HCT116 (cell line): ENCODE measurements around the gene CRADD. TPM values are rescaled to one million over a fixed set of nuclear protein-coding genes. Genes with fewer than 3 reads are reported as not detected.

Experiments
- ATAC-seq: fragments of 200-7000 bp; cut with Tn5 transposase; 2 replicates; pipeline ENCODE4 v1.9.1; 2020; ENCODE audit warnings: mild to moderate bottlenecking, moderate library complexity
- BruUV-seq: library from RNA; stranded (reverse); fragments of 400-500 nt; replicated peaks from 2 replicates; lab custom pipeline; 2021; lab: Mats Ljungman, UMichigan
- CTCF ChIA-PET: fragments of 300-600 bp; sonication (Branson Sonifier 250); formaldehyde crosslinking; loops from one replicate; lab custom pipeline; 2021; ENCODE audit warnings: antibody characterized with exemption; lab: Charles Lee
- POLR2A ChIA-PET: fragments of 300-600, 350-600 bp; sonication (Branson Sonifier 250); formaldehyde crosslinking; loops from one replicate; lab custom pipeline; 2021; ENCODE audit warnings: antibody characterized with exemption; lab: Charles Lee
- RAD21 ChIA-PET, 2 experiments: fragments of 300-600 bp; sonication (Branson Sonifier 250); formaldehyde crosslinking; loops; one replicate each; lab custom pipeline; 2023; ENCODE audit warnings: low total read pairs in 2 of 2; ENCODE audit not compliant: uncharacterized antibody in 2 of 2, unreplicated experiment in 2 of 2, low non-redundant PET in 1 of 2; lab: Charles Lee
- DNase-seq: peaks from one replicate; pipeline ENCODE4 v3.0.0-alpha.2; 2010; ENCODE audit warnings: low read depth, low spot score
- H2AFZ ChIP-seq: fragments of 200-600 bp; shearing (Covaris generic), sonication (generic); 2 replicates; pipeline ENCODE4 v1.6.1; 2017; ENCODE audit warnings: low read depth, mixed run types, mixed read lengths, antibody characterized with exemption, low read length; ENCODE audit not compliant: poor library complexity, severe bottlenecking
- H3K27ac ChIP-seq: 2 replicates; pipeline ENCODE4 v1.5.1; 2012; ENCODE audit warnings: low read depth, low read length
- H3K27me3 ChIP-seq: fragments of 200-600 bp; sonication (generic); 2 replicates; pipeline ENCODE4 v1.6.1; 2016; ENCODE audit warnings: mixed run types, low read length, mixed read lengths; ENCODE audit not compliant: insufficient read depth
- H3K36me3 ChIP-seq, 2 experiments: fragments of 200-500 bp in 1 of 2; fragments of 200-600 bp in 1 of 2; sonication (Bioruptor generic) in 1 of 2; sonication (generic) in 1 of 2; 2 replicates each; pipeline versions ENCODE4 v1.5.1 to v1.6.1; 2014 to 2016; ENCODE audit warnings: low read length in 2 of 2, inconsistent platforms in 1 of 2, mixed read lengths in 1 of 2, mixed run types in 1 of 2; ENCODE audit not compliant: insufficient read depth in 2 of 2, control insufficient read depth in 1 of 2
- H3K4me1 ChIP-seq, 2 experiments: fragments of 200-600 bp in 1 of 2; sonication (generic) in 1 of 2; 2 replicates each; pipeline versions ENCODE4 v1.5.1 to v1.6.1; 2012 to 2017; ENCODE audit warnings: low read length in 2 of 2, inconsistent platforms in 1 of 2, mild to moderate bottlenecking in 1 of 2, mixed read lengths in 1 of 2, mixed run types in 1 of 2, moderate library complexity in 1 of 2; ENCODE audit not compliant: insufficient read depth in 2 of 2, control insufficient read depth in 1 of 2
- H3K4me2 ChIP-seq: fragments of 200-600 bp; sonication (generic); 2 replicates; pipeline ENCODE4 v1.6.1; 2017; ENCODE audit warnings: mixed run types, low read length, mixed read lengths
- H3K4me3 ChIP-seq, 2 experiments: fragments of 200-600 bp in 1 of 2; sonication (generic) in 1 of 2; replicated peaks in 1 of 2; 2 replicates each; pipeline ENCODE4 v1.5.1; 2011 to 2016; ENCODE audit warnings: low read length in 2 of 2, control low read depth in 1 of 2, low read depth in 1 of 2, mild to moderate bottlenecking in 1 of 2, mixed read lengths in 1 of 2, mixed run types in 1 of 2
- H3K79me2 ChIP-seq: fragments of 200-600 bp; sonication (generic); 2 replicates; pipeline ENCODE4 v1.6.1; 2017; ENCODE audit warnings: mild to moderate bottlenecking, mixed run types, low read length, moderate library complexity, mixed read lengths; ENCODE audit not compliant: insufficient read depth
- H3K9ac ChIP-seq: fragments of 200-600 bp; sonication (generic); 2 replicates; pipeline ENCODE4 v1.6.1; 2016; ENCODE audit warnings: low read length, mixed read lengths
- H3K9me2 ChIP-seq: fragments of 200-600 bp; sonication (generic), shearing (Covaris generic); 2 replicates; pipeline ENCODE4 v1.6.1; 2017; ENCODE audit warnings: mixed run types, mild to moderate bottlenecking, moderate library complexity; ENCODE audit not compliant: insufficient read depth
- H3K9me3 ChIP-seq, 2 experiments: fragments of 200-500 bp in 1 of 2; fragments of 200-600 bp in 1 of 2; sonication (Bioruptor generic) in 1 of 2; sonication (generic) in 1 of 2; 2 replicates each; pipeline ENCODE4 v1.6.1; 2014 to 2017; ENCODE audit warnings: low read length in 2 of 2, mixed read lengths in 2 of 2, inconsistent platforms in 1 of 2, low read depth in 1 of 2, mild to moderate bottlenecking in 1 of 2, mixed run types in 1 of 2, moderate library complexity in 1 of 2; ENCODE audit not compliant: control insufficient read depth in 1 of 2, insufficient read depth in 1 of 2
- H4K20me1 ChIP-seq: fragments of 200-600 bp; sonication (generic), shearing (Covaris generic); 2 replicates; pipeline ENCODE4 v1.6.1; 2017; ENCODE audit warnings: mixed run types, mild to moderate bottlenecking, moderate library complexity; ENCODE audit not compliant: insufficient read depth
- CBX3 ChIP-seq: IDR thresholded peaks from 2 replicates; pipeline ENCODE4 v1.6.1; 2012; ENCODE audit warnings: low read depth
- CTCF ChIP-seq, 3 experiments: fragments of 200-600 bp in 1 of 3; sonication (generic) in 1 of 3; IDR thresholded peaks in 2 of 3; conservative IDR thresholded peaks in 1 of 3; 2 replicates each; pipeline ENCODE4 v1.5.1; 2012 to 2017; ENCODE audit warnings: low read depth in 2 of 3, low read length in 2 of 3, antibody characterized with exemption in 1 of 3, borderline replicate concordance in 1 of 3, control low read depth in 1 of 3, mild to moderate bottlenecking in 1 of 3, mixed read lengths in 1 of 3, mixed run types in 1 of 3, moderate library complexity in 1 of 3; ENCODE audit not compliant: insufficient read depth in 1 of 3
- EZH2phosphoT487 ChIP-seq: fragments of 200-600 bp; IDR thresholded peaks from 2 replicates; pipeline ENCODE4 v1.6.1; 2018; ENCODE audit warnings: antibody characterized with exemption, borderline replicate concordance
- MAX ChIP-seq: IDR thresholded peaks from 2 replicates; pipeline ENCODE4 v1.6.1; 2012
- POLR2AphosphoS5 ChIP-seq: IDR thresholded peaks from 2 replicates; pipeline ENCODE4 v1.6.1; 2011; ENCODE audit warnings: mild to moderate bottlenecking, low read depth, low read length, moderate library complexity
- RAD21 ChIP-seq: IDR thresholded peaks from 2 replicates; pipeline ENCODE4 v1.6.1; 2012; ENCODE audit warnings: low read depth, mild to moderate bottlenecking
- REST ChIP-seq: IDR thresholded peaks from 2 replicates; pipeline ENCODE4 v1.6.1; 2012; ENCODE audit warnings: low read depth
- SP1 ChIP-seq: IDR thresholded peaks from 2 replicates; pipeline ENCODE4 v1.6.1; 2012; ENCODE audit warnings: low read depth
- ZBTB33 ChIP-seq: IDR thresholded peaks from 2 replicates; pipeline ENCODE4 v1.6.1; 2011; ENCODE audit warnings: mild to moderate bottlenecking, low read length, moderate library complexity; ENCODE audit not compliant: insufficient replicate concordance; ENCODE audit errors: extremely low read depth
- ZNF274 ChIP-seq: fragments of 200-500 bp; sonication (Bioruptor generic); IDR thresholded peaks from 2 replicates; pipeline ENCODE4 v1.6.1; 2014; ENCODE audit warnings: mild to moderate bottlenecking, low read depth, low read length, inconsistent platforms
- intact Hi-C: fragments of 100-400 bp; cut with micrococcal nuclease; formaldehyde crosslinking; loops from 2 replicates; pipeline ENCODE4 v1.10.0; 2022
- total RNA-seq: library from RNA; stranded (reverse); gene quantifications from one replicate; pipeline ENCODE4 v1.2.1, GENCODE V29; 2021; ENCODE audit not compliant: unreplicated experiment

CRADD gene
- total RNA-seq, 1 experiment from 2014 or later: 12.2 TPM

- Histone ChIP-seq H3K4me2 (no peak overlapping the region), H3K36me3 (no peaks in the 10 kb centered on the region), H3K4me3 (no peak overlapping the region), H3K79me2 (no peaks in the 10 kb centered on the region), H3K9ac (no peak overlapping the region), H3K9me3 (no peaks in the 10 kb centered on the region), H3K27ac (no peak overlapping the region), H4K20me1 (no peaks in the 10 kb centered on the region), H2AFZ (no peak overlapping the region), H3K27me3 (no peaks in the 10 kb centered on the region), H3K9me2 (no peaks in the 10 kb centered on the region), H3K4me1 (no peaks in the 10 kb centered on the region)
- no peak for DNase-seq
- no TSS peak for BruUV-seq
- POLR2A ChIA-PET: no interaction called here
- intact Hi-C loops: no loop called here
- ATAC-seq: no peak
- CTCF ChIA-PET: no interaction called here
- RAD21 ChIA-PET: no interaction called here
- no peak for TF ChIP-seq RAD21
- no peak for TF ChIP-seq MAX
- TF ChIP-seq EZH2phosphoT487: no peak
- TF ChIP-seq ZBTB33: no peak
- no peak for TF ChIP-seq CTCF (IDR thresholded peaks at IDR 0.05 in 2 of 3, conservative IDR thresholded peaks at IDR 0.05 in 1 of 3; ENCODE audit: borderline replicate concordance in 1 of 3, insufficient read depth in 1 of 3, low read depth in 2 of 3, low read length in 2 of 3)
- TF ChIP-seq SP1: no peak
- TF ChIP-seq ZNF274: no peak
- TF ChIP-seq POLR2AphosphoS5: no peak
- TF ChIP-seq CBX3: no peak
- no peak for TF ChIP-seq REST
- TF ChIP-seq, all 23 proteins: peak for 0
Measured at GRCh38 chr12:93825931-93826555, 148.9 kb downstream of the CRADD start.
